Measurements from ENCODE around the gene GPR42.

GPR42 gene

DNA sequence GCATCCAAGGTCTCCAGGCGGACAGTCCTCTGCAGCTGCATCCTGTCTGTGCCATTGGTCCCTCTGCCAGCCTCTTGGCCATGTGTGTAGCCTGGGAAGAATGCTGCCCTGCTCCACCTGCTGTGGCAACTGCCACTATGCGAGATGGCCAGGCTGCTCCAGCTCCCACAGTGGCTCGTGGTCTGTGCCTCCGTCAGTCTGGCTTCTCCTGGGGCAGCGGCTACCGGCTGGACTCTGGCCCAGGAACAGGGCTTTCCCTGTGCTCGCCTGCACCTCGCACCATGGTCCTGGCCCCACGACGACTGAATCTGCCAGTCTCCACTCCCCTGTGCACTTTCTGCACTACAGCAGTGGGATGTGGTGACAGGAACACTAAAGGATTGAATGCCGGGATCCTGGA lies 50.5 kb downstream of the GPR42 start:
- no peak overlapping the region for H3K4me3 ChIP-seq (ENCODE audit: control insufficient read depth, low read depth, low read length)
- no peak for DNase-seq (ENCODE audit: low read depth)
- no peak for TF ChIP-seq CTCF (IDR thresholded peaks at IDR 0.05; ENCODE audit: control insufficient read depth, insufficient read depth, low read depth, low read length, missing control alignments)
